Neuronal stem cell (in vitro differentiated cells): ENCODE measurements around the gene TGIF1.
"Not testable (repeated sequence)": the region's sequence is repeated elsewhere in the genome, so short reads cannot be mapped to it uniquely, and the experiment has no call there.

Source experiments
- DNase-seq: peaks from one replicate; pipeline ENCODE4 v3.0.0-alpha.2; 2013; ENCODE audit warnings: low spot score
- H2AFZ ChIP-seq: one replicate; pipeline ENCODE4 v1.6.1; 2013; ENCODE audit warnings: mild to moderate bottlenecking, low read length, inconsistent platforms
- H2AK5ac ChIP-seq: 2 replicates; pipeline ENCODE4 v1.6.1; 2013; ENCODE audit warnings: low read depth, mild to moderate bottlenecking, inconsistent platforms, low read length, moderate library complexity, mixed read lengths
- H2BK120ac ChIP-seq: 2 replicates; pipeline ENCODE4 v1.6.1; 2013; ENCODE audit warnings: low read depth, mild to moderate bottlenecking, inconsistent platforms, low read length, moderate library complexity, mixed read lengths
- H2BK12ac ChIP-seq: one replicate; pipeline ENCODE4 v1.6.1; 2013; ENCODE audit warnings: low read length, inconsistent platforms
- H2BK15ac ChIP-seq: 2 replicates; pipeline ENCODE4 v1.6.1; 2013; ENCODE audit warnings: mild to moderate bottlenecking, low read length, inconsistent platforms, mixed read lengths
- H2BK5ac ChIP-seq: one replicate; pipeline ENCODE4 v1.6.1; 2013; ENCODE audit warnings: inconsistent platforms, mild to moderate bottlenecking, low read length, moderate library complexity
- H3K14ac ChIP-seq: one replicate; pipeline ENCODE4 v1.6.1; 2013; ENCODE audit warnings: low read length, inconsistent platforms
- H3K18ac ChIP-seq: 2 replicates; pipeline ENCODE4 v1.6.1; 2013; ENCODE audit warnings: low read length, inconsistent platforms
- H3K23ac ChIP-seq: 2 replicates; pipeline ENCODE4 v1.6.1; 2013; ENCODE audit warnings: low read depth, mild to moderate bottlenecking, mixed read lengths, low read length, inconsistent platforms; ENCODE audit not compliant: poor library complexity
- H3K27ac ChIP-seq: replicated peaks from 3 replicates; pipeline ENCODE4 v1.5.1; 2013; ENCODE audit warnings: low read length, inconsistent platforms
- H3K27me3 ChIP-seq, 3 experiments: 2 replicates each; pipeline ENCODE4 v1.6.1; 2013; ENCODE audit warnings: low read length in 3 of 3, mild to moderate bottlenecking in 2 of 3, inconsistent platforms in 1 of 3, low read depth in 1 of 3, mixed read lengths in 1 of 3, moderate library complexity in 1 of 3; ENCODE audit not compliant: control insufficient read depth in 3 of 3, insufficient read depth in 3 of 3
- H3K36me3 ChIP-seq, 2 donors: replicated peaks in 1 of 2; 2 replicates each; pipeline ENCODE4 v1.6.1; 2013; ENCODE audit warnings: low read length in 2 of 2; ENCODE audit not compliant: control insufficient read depth in 2 of 2, insufficient read depth in 2 of 2
- H3K4ac ChIP-seq: 2 replicates; pipeline ENCODE4 v1.6.1; 2013; ENCODE audit warnings: inconsistent platforms, mild to moderate bottlenecking, low read length, moderate library complexity
- H3K4me1 ChIP-seq, 2 donors: 1 replicate in 1 of 2; 2 replicates in 1 of 2; pipeline ENCODE4 v1.6.1; 2013; ENCODE audit warnings: low read length in 2 of 2, low read depth in 1 of 2; ENCODE audit not compliant: control insufficient read depth in 2 of 2, insufficient read depth in 1 of 2
- H3K4me2 ChIP-seq: one replicate; pipeline ENCODE4 v1.6.1; 2013; ENCODE audit warnings: mild to moderate bottlenecking, low read length, inconsistent platforms; ENCODE audit not compliant: insufficient read depth, poor library complexity, severe bottlenecking
- H3K4me3 ChIP-seq, 2 donors: 2 replicates each; pipeline ENCODE4 v1.5.1; 2013; ENCODE audit warnings: low read length in 2 of 2, mild to moderate bottlenecking in 2 of 2, inconsistent platforms in 1 of 2, moderate library complexity in 1 of 2
- H3K79me1 ChIP-seq: one replicate; pipeline ENCODE4 v1.6.1; 2013; ENCODE audit warnings: low read depth, mild to moderate bottlenecking, inconsistent platforms, low read length, moderate library complexity
- H3K9ac ChIP-seq: one replicate; pipeline ENCODE4 v1.6.1; 2013; ENCODE audit warnings: mild to moderate bottlenecking, low read depth, low read length, inconsistent platforms; ENCODE audit not compliant: poor library complexity
- H3K9me3 ChIP-seq, 2 donors: replicated peaks in 1 of 2; 2 replicates each; pipeline versions ENCODE3 to v1.6.1; 2013; ENCODE audit warnings: low read length in 2 of 2, mild to moderate bottlenecking in 2 of 2, inconsistent platforms in 1 of 2, low read depth in 1 of 2, mixed read lengths in 1 of 2, moderate library complexity in 1 of 2; ENCODE audit not compliant: control insufficient read depth in 2 of 2, insufficient read depth in 1 of 2
- H4K8ac ChIP-seq: one replicate; pipeline ENCODE4 v1.6.1; 2013; ENCODE audit warnings: low read depth, mild to moderate bottlenecking, inconsistent platforms, low read length, moderate library complexity
- H4K91ac ChIP-seq: one replicate; pipeline ENCODE4 v1.6.1; 2013; ENCODE audit warnings: low read length, low read depth, mild to moderate bottlenecking, inconsistent platforms; ENCODE audit not compliant: poor library complexity
- WGBS, 2 donors: extraction: QIAGEN DNeasy Blood & Tissue Kit; methylation state at CpG; one replicate each; pipeline ENCODE4 v1.1.7; 2013; ENCODE audit warnings: missing lambda C conversion rate in 2 of 2, mixed read lengths in 1 of 2; ENCODE audit not compliant: insufficient read length in 2 of 2, insufficient replicate concordance in 1 of 2; ENCODE audit errors: extremely low coverage in 2 of 2; 5-methylcytosine and 5-hydroxymethylcytosine counted together

Gene TGIF1

GRCh38 chr18:3468066-3468705 lies 18.2 kb downstream of the TGIF1 start:
- Histone ChIP-seq H3K27ac (no peak overlapping the region), H3K27me3 (no peaks in the 10 kb centered on the region), H3K18ac (no peak overlapping the region), H3K9me3 (no peaks in the 10 kb centered on the region), H2BK120ac (no peak overlapping the region), H2BK15ac (no peak overlapping the region), H3K4me1 (peaks cover 2 to 4% of the 10 kb centered on the region in 2 donors), H3K4ac (no peak overlapping the region), H3K4me3 (no peak overlapping the region), H2AFZ (no peak overlapping the region), H3K36me3 (no peaks in the 10 kb centered on the region), H2BK12ac (no peak overlapping the region), H3K9ac (no peak overlapping the region), H3K23ac (no peak overlapping the region), H3K79me1 (no peaks in the 10 kb centered on the region), H2AK5ac (no peak overlapping the region), H3K14ac (no peak overlapping the region), H4K8ac (no peak overlapping the region), H2BK5ac (no peak overlapping the region), H3K4me2 (no peak overlapping the region), H4K91ac (no peak overlapping the region)
- WGBS, 2 donors, result no CpG with 5 or more reads among the region's 9 CpGs
- DNase-seq, result no peak

DNA sequence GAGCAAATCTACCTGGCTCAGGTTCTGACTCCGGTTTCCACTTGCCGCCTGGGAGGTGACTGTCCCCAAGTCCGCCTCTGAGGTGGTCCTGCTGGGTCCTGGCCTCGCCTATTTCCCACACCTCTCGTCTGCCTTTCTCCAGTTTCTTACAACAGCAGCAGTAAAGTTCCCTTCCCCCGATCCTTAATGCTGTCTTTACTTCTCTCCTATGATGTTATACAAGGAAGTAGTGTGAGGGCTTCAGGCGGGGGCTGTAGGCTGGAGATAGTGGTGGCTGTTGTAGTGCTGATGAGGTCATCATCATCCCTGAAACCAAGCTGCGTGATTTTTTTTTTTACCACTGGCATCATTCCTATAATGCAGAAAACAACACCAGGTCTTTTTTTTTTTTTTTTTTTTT lies 18.9 kb downstream of the TGIF1 start:
- Histone ChIP-seq H2BK120ac (no peak overlapping the region), H3K4me3 (no peak overlapping the region), H2BK5ac (no peak overlapping the region), H2AK5ac (peak overlapping the region; percentile 74), H3K4me2 (no peak overlapping the region), H3K79me1 (no peaks in the 10 kb centered on the region), H2BK12ac (no peak overlapping the region), H3K36me3 (no peaks in the 10 kb centered on the region), H3K27me3 (no peaks in the 10 kb centered on the region), H3K14ac (no peak overlapping the region), H3K9me3 (no peaks in the 10 kb centered on the region), H2BK15ac (no peak overlapping the region), H4K8ac (no peak overlapping the region), H2AFZ (no peak overlapping the region), H3K9ac (no peak overlapping the region), H3K18ac (no peak overlapping the region), H4K91ac (no peak overlapping the region), H3K4ac (no peak overlapping the region), H3K4me1 (peaks cover 2 to 4% of the 10 kb centered on the region in 2 donors), H3K27ac (no peak overlapping the region), H3K23ac (no peak overlapping the region)
- no peak for DNase-seq
- WGBS, 2 donors, result no CpG with 5 or more reads among the region's 8 CpGs

DNA sequence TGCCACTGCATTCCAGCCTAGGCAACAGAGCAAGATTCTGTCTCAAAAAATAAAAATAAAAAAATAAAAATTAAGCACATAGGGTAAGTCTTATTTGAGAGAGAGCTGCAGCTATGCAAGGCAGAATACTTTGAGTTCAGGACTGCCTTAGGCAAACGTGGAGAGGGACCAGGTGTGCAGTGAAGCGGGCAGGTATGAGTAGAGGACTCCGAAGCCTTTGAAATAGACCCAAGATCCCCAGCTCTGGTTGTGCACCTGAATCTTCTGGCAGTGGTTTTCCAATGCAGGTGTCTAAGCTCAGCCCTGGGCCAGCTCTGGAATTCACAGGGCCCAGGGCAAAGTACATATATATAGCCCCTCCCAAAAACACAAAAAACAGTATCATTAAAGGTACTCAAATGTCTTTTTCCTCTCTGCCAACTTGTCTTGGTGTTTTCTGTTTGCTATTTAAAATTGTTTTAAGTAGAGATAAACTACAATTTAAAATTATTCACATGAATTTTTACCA lies 21.2 kb downstream of the TGIF1 start:
- Histone ChIP-seq H3K9ac (no peak overlapping the region), H2AK5ac (no peak overlapping the region), H3K27me3 (no peaks in the 10 kb centered on the region), H3K14ac (no peak overlapping the region), H3K9me3 (peaks cover 0 to 8% of the 10 kb centered on the region in 2 donors), H3K4me2 (no peak overlapping the region), H3K23ac (no peak overlapping the region), H3K27ac (no peak overlapping the region), H3K18ac (no peak overlapping the region), H4K8ac (no peak overlapping the region), H2BK15ac (no peak overlapping the region), H2AFZ (no peak overlapping the region), H2BK12ac (no peak overlapping the region), H3K4me1 (peaks cover under 1 to 2% of the 10 kb centered on the region in 2 donors), H4K91ac (no peak overlapping the region), H3K4ac (no peak overlapping the region), H3K79me1 (no peaks in the 10 kb centered on the region), H3K36me3 (no peaks in the 10 kb centered on the region), H3K4me3 (no peak overlapping the region), H2BK120ac (no peak overlapping the region), H2BK5ac (no peak overlapping the region)
- no CpG with 5 or more reads among the region's 3 CpGs for WGBS, 2 donors
- no peak for DNase-seq

DNA sequence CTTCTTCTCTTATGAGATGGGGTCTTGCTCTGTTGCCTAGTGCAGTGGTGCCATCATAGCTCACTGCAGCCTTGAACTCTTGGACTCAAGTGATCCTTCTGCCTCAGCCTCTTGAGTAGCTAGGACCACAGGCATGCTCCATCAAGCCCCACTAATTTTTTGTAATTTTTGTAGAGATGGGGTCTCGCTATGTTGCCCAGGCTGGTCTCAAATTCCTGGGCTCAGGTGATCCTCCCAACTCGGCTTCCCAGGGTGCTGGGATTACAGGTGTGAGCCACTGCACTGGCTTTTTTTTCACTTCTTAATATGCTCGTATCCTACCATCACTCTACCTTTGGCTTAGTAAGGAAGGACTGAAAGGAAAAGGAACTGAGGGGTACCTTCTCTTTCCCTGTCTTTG lies 22.1 kb downstream of the TGIF1 start:
- H3K4me2 ChIP-seq, DNase-seq, H3K23ac ChIP-seq, H3K36me3 ChIP-seq, H2BK120ac ChIP-seq, H4K8ac ChIP-seq, H2BK15ac ChIP-seq, H3K18ac ChIP-seq, H3K9me3 ChIP-seq, H2BK5ac ChIP-seq, H3K9ac ChIP-seq, H3K4me1 ChIP-seq, H4K91ac ChIP-seq, H2BK12ac ChIP-seq, H3K4me3 ChIP-seq, H2AK5ac ChIP-seq, H3K79me1 ChIP-seq, H3K4ac ChIP-seq, H3K27me3 ChIP-seq, H3K27ac ChIP-seq, H2AFZ ChIP-seq: not testable (repeated sequence)
- no CpG with 5 or more reads among the region's 3 CpGs for WGBS, 2 donors
- H3K14ac ChIP-seq, result peak overlapping the region; percentile 44
